K562 (cell line): ENCODE measurements around the gene HAAO. TPM values are rescaled to one million over a fixed set of nuclear protein-coding genes. Genes with fewer than 3 reads are reported as not detected.

Source experiments
- ATAC-seq: fragments of 200-7000 bp; cut with Tn5 transposase; 3 replicates; pipeline ENCODE4 v1.9.1; 2020; ENCODE audit warnings: moderate library complexity
- BruUV-seq: library from RNA; stranded (reverse); fragments of 400-500 nt; replicated peaks from 2 replicates; lab custom pipeline; 2021; lab: Mats Ljungman, UMichigan
- CTCF ChIA-PET: fragments of 300-600 bp; formaldehyde crosslinking; extraction: SDS; loops from one replicate; lab custom pipeline; 2021; ENCODE audit warnings: low intra/inter-chr PET ratio; lab: Yijun Ruan, JAX
- POLR2A ChIA-PET: fragments of 300-600, 350-650 bp; sonication (Branson Sonifier 250); formaldehyde crosslinking; extraction: SDS; loops from one replicate; lab custom pipeline; 2021; ENCODE audit warnings: antibody characterized with exemption, inconsistent platforms; lab: Yijun Ruan, JAX
- DNase-seq, 4 experiments: peaks; one replicate each; pipeline versions ENCODE4 v3.0.0 to v3.0.0-alpha.2; 2011 to 2018; ENCODE audit warnings: low spot score in 3 of 4, mixed read lengths in 3 of 4; ENCODE audit errors: extremely low read depth in 1 of 4
- FAIRE-seq: peaks from 2 replicates; lab custom pipeline; 2011; peaks lifted over from hg19 to GRCh38; lab: Jason Lieb, UNC
- H2AFZ ChIP-seq: 2 replicates; pipeline ENCODE4 v1.6.0; 2011; ENCODE audit warnings: low read depth, low read length, control low read depth, inconsistent platforms
- H3K27ac ChIP-seq: fragments of 200-600 bp; 3 replicates; pipeline ENCODE4 v1.8.0; 2011; ENCODE audit warnings: low read depth, mild to moderate bottlenecking, control low read depth, inconsistent platforms, low read length, moderate library complexity, mixed read lengths; ENCODE audit errors: extremely low read depth
- H3K27me3 ChIP-seq, 2 experiments: fragments of 300-600 bp in 1 of 2; 2 replicates in 1 of 2; 3 replicates in 1 of 2; pipeline versions ENCODE4 v1.6.0 to v1.8.0; 2011; ENCODE audit warnings: inconsistent platforms in 2 of 2, low read length in 2 of 2, mild to moderate bottlenecking in 1 of 2, mixed read lengths in 1 of 2, moderate library complexity in 1 of 2; ENCODE audit not compliant: control insufficient read depth in 2 of 2, insufficient read depth in 2 of 2
- H3K36me3 ChIP-seq: fragments of 300-600 bp; 3 replicates; pipeline ENCODE4 v1.8.0; 2011; ENCODE audit warnings: mild to moderate bottlenecking, low read length, inconsistent platforms; ENCODE audit not compliant: control insufficient read depth, insufficient read depth
- H3K4me1 ChIP-seq, 2 experiments: fragments of 200-600 bp in 1 of 2; replicated peaks in 1 of 2; 2 replicates in 1 of 2; 3 replicates in 1 of 2; pipeline versions ENCODE4 v1.5.1 to v1.8.0; 2011; ENCODE audit warnings: inconsistent platforms in 2 of 2, low read length in 2 of 2, mild to moderate bottlenecking in 1 of 2, mixed read lengths in 1 of 2, moderate library complexity in 1 of 2; ENCODE audit not compliant: control insufficient read depth in 2 of 2, insufficient read depth in 2 of 2
- H3K4me2 ChIP-seq: 2 replicates; pipeline ENCODE4 v1.6.1; 2011; ENCODE audit warnings: low read length, control low read depth, inconsistent platforms, mixed read lengths; ENCODE audit not compliant: insufficient read depth
- H3K4me3 ChIP-seq: fragments of 200-600 bp; sonication (generic), shearing (Covaris generic); 2 replicates; pipeline ENCODE4 v1.5.1; 2016; ENCODE audit warnings: control low read depth, inconsistent platforms
- H3K79me2 ChIP-seq: fragments of 200-600 bp; 3 replicates; pipeline ENCODE4 v1.8.0; 2011; ENCODE audit warnings: low read length, inconsistent platforms; ENCODE audit not compliant: control insufficient read depth, insufficient read depth
- H3K9ac ChIP-seq, 2 experiments: 2 replicates each; pipeline versions ENCODE4 v1.6.0 to v1.6.1; 2011; ENCODE audit warnings: low read depth in 2 of 2, low read length in 2 of 2, control low read depth in 1 of 2, inconsistent platforms in 1 of 2, mild to moderate bottlenecking in 1 of 2, mixed read lengths in 1 of 2; ENCODE audit not compliant: insufficient read depth in 1 of 2
- H3K9me1 ChIP-seq: one replicate; pipeline ENCODE4 v1.6.0; 2011; ENCODE audit warnings: inconsistent platforms, mild to moderate bottlenecking, low read length, moderate library complexity; ENCODE audit not compliant: control insufficient read depth, insufficient read depth
- H3K9me3 ChIP-seq: replicated peaks from 2 replicates; pipeline ENCODE4 v1.5.1; 2011; ENCODE audit warnings: low read depth, low read length, inconsistent platforms; ENCODE audit not compliant: control insufficient read depth, insufficient read depth
- H4K20me1 ChIP-seq: replicated peaks from 2 replicates; pipeline ENCODE4 v1.6.1; 2011; ENCODE audit warnings: low read length, inconsistent platforms, mixed read lengths; ENCODE audit not compliant: control insufficient read depth, insufficient read depth
- ELF1 ChIP-seq: fragments of 200-800 bp; sonication (Bioruptor generic); IDR thresholded peaks from 2 replicates; pipeline ENCODE4 v1.6.1; 2016; ENCODE audit warnings: missing genetic modification characterization, missing compliant biosample characterization
- FOXM1 ChIP-seq, 2 experiments: fragments of 450-650 bp in 1 of 2; sonication (generic) in 1 of 2; formaldehyde crosslinking in 1 of 2; IDR thresholded peaks; 2 replicates each; pipeline versions ENCODE4 v1.6.1 to v1.9.0; 2017 to 2022; ENCODE audit warnings: low read depth in 2 of 2, mild to moderate bottlenecking in 2 of 2, missing genetic modification reagents in 1 of 2, moderate library complexity in 1 of 2
- NRF1 ChIP-seq, 2 experiments: fragments of 450-650 bp; IDR thresholded peaks in 1 of 2; conservative IDR thresholded peaks in 1 of 2; 2 replicates each; pipeline ENCODE4 v1.6.1; 2014; ENCODE audit warnings: mild to moderate bottlenecking in 2 of 2
- PHF20 ChIP-seq: fragments of 450-650 bp; IDR thresholded peaks from 2 replicates; pipeline ENCODE4 v1.6.1; 2018; ENCODE audit not compliant: partially characterized antibody
- TEAD1 ChIP-seq, 2 experiments: fragments of 450-650 bp in 1 of 2; sonication (generic) in 1 of 2; formaldehyde crosslinking; IDR thresholded peaks; 2 replicates each; pipeline versions ENCODE4 v1.4.0 to v1.8.0; 2020 to 2022; ENCODE audit warnings: mild to moderate bottlenecking in 2 of 2, missing genetic modification reagents in 1 of 2
- U2AF1 ChIP-seq: fragments of 200-400 bp; formaldehyde crosslinking; optimal IDR thresholded peaks from 2 replicates; pipeline ENCODE3; 2017; ENCODE audit warnings: mild to moderate bottlenecking, low read depth, low read length, moderate library complexity
- XRCC3 ChIP-seq: fragments of 450-650 bp; IDR thresholded peaks from 2 replicates; pipeline ENCODE4 v1.6.1; 2017; ENCODE audit warnings: mild to moderate bottlenecking, moderate library complexity
- XRCC4 ChIP-seq: IDR thresholded peaks from one replicate; pipeline ENCODE4 v1.6.1; 2011; ENCODE audit not compliant: insufficient read depth, insufficient read length; ENCODE audit errors: extremely low read depth
- ZKSCAN1 ChIP-seq: fragments of 150-350 bp; IDR thresholded peaks from 2 replicates; pipeline ENCODE4 v1.6.1; 2016; ENCODE audit warnings: low read depth, low read length
- WGBS: fragments of 100-300 bp; shearing (Covaris generic); methylation state at CpG from one replicate; pipeline ENCODE4 v1.1.6; 2016; ENCODE audit warnings: low coverage, mixed read lengths; ENCODE audit not compliant: insufficient coverage; ENCODE audit errors: missing lambda C conversion rate; 5-methylcytosine and 5-hydroxymethylcytosine counted together
- in situ Hi-C: fragments of 300-500 bp; cut with MboI; formaldehyde crosslinking; loops from 4 replicates; pipeline ENCODE4 v1.15.0; 2018; ENCODE audit warnings: inconsistent platforms, mixed read lengths
- intact Hi-C: fragments of 100-400 bp; cut with micrococcal nuclease; formaldehyde crosslinking; loops from 2 replicates; pipeline ENCODE4 v1.14.2; 2022
- polyA plus RNA-seq, 8 experiments: library from polyadenylated mRNA; depleted of rRNA in 4 of 8; stranded (reverse) in 5 of 8; unstranded in 3 of 8; fragments of >200 nt; fragmentation: Nextera tagmentation in 2 of 8; fragmentation: Illumina TruSeq in 1 of 8; extraction: Ambion mirVana in 2 of 8; extraction: Trizol in 1 of 8; gene quantifications; 2 replicates each; pipeline versions ENCODE4 v1.2.1 to v1.2.3, GENCODE V29; 2011 to 2014; ENCODE audit warnings: inconsistent platforms in 1 of 8, missing spikeins in 1 of 8
- total RNA-seq, 7 experiments: library from RNA; depleted of rRNA in 6 of 7; stranded (reverse); fragments of >200 nt in 6 of 7; fragmentation: Illumina TruSeq in 2 of 7; extraction: Trizol in 2 of 7; gene quantifications; 2 replicates each; pipeline versions ENCODE4 v1.2.1 to v1.2.3, GENCODE V29; 2011 to 2021; ENCODE audit warnings: low replicate concordance in 1 of 7

HAAO gene
- total and polyA plus RNA-seq, 9 of the 15 experiments (the other 6 are each of a cell fraction or from before 2014, with no cell fraction given), result not detected

- WGBS, result 10% methylated on average over 5 of the region's 5 CpGs
- no TSS peak for BruUV-seq
- ChIA-PET POLR2A (interaction anchor here (0.6 to 1.5 kb wide), 3 partner anchors 11 to 354 kb away, joined by 3 to 4 read pairs (median 3); no protein-coding TSS in a partner anchor), CTCF (no interaction called here)
- H4K20me1 ChIP-seq, result no peaks in the 10 kb centered on the region
- no peak within 1 kb of the TSS for H3K27ac ChIP-seq
- no peak within 1 kb of the TSS for H3K4me3 ChIP-seq
- H3K79me2 ChIP-seq, result no peaks in the 10 kb centered on the region
- H3K9me1 ChIP-seq, result no peaks in the 10 kb centered on the region
- ATAC-seq (no peak), DNase-seq (no peak), FAIRE-seq (no peak)
- peaks cover 0 to 18% of the 10 kb centered on the region in 2 experiments; a peak in 1 of 5 replicates for H3K4me1 ChIP-seq
- peak within 1 kb of the TSS in 1 of 2 experiments; percentile 7; a peak in 1 of 4 replicates for H3K9ac ChIP-seq
- no peak within 1 kb of the TSS for H2AFZ ChIP-seq
- in situ Hi-C loops (no loop called here), intact Hi-C loops (no loop called here)
- no peaks in the 10 kb centered on the region for H3K36me3 ChIP-seq
- H3K9me3 ChIP-seq, result no peaks in the 10 kb centered on the region
- H3K27me3 ChIP-seq, result peaks cover 3 to 44% of the 10 kb centered on the region in 2 experiments; a peak in 4 of 5 replicates
- H3K4me2 ChIP-seq, result no peak within 1 kb of the TSS
- TF ChIP-seq U2AF1 (no peak), XRCC3 (no peak), ELF1 (tag) (no peak), FOXM1 (IDR thresholded peaks at IDR 0.05; ENCODE audit: low read depth) (no peak), FOXM1 (CRISPR knock-in tag; IDR thresholded peaks at IDR 0.05; ENCODE audit: low read depth) (no peak), NRF1 (conservative IDR thresholded peaks at IDR 0.05 in 1 of 2, IDR thresholded peaks at IDR 0.05 in 1 of 2) (no peak), PHF20 (no peak), TEAD1 (CRISPR knock-in tag; IDR thresholded peaks at IDR 0.05) (no peak), ZKSCAN1 (no peak), XRCC4 (no peak)
These were observed 28.3 kb downstream of the HAAO start, which contains the start of gene OXER1 for GRCh38 chr2:42764096-42764495. Gene OXER1 (minus strand): TSS chr2:42764135. CDS start chr2:42764062, 73 bp downstream.
